Ramos (cell line): ENCODE data around the gene VEGFA.

Experiments used
- in situ Hi-C: fragments of 300-500 bp; cut with MboI; formaldehyde crosslinking; loops from one replicate; pipeline ENCODE4 v1.14.3; 2022; ENCODE audit warnings: low sequenced_read_pairs; ENCODE audit not compliant: unreplicated experiment

Gene VEGFA

DNA sequence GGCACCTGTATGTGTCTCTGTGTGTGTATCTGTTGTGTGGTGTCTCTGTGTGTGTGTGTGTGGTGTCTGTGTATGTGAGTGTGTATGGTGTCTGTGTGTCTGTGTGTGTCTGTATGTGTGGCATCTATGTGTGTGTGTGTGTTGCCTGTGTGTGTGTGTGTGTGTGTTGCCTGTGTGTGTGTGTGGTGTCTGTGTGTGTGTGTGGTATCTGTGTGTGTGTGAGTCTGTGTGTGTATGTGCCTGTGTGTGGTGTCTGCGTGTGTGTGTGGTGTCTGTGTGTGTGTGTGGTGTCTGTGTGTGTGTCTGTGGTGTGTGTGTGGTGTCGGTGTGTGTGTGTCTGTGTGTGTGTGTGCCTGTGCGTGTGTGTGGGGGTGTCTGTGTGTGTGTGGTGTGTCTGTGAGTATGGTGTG lies 31.7 kb upstream of the VEGFA start:
- in situ Hi-C loops: no loop called here

GRCh38 chr6:43738877-43739641 lies 31.0 kb upstream of the VEGFA start:
- in situ Hi-C loops: no loop called here

- in situ Hi-C loops: no loop called here
Measured at GRCh38 chr6:43739642-43740091, 30.3 kb upstream of the VEGFA start.

- in situ Hi-C loops: no loop called here
Measured at GRCh38 chr6:43740321-43740960, 29.6 kb upstream of the VEGFA start.

GRCh38 chr6:43740961-43741764 lies 28.8 kb upstream of the VEGFA start:
- in situ Hi-C loops: no loop called here

DNA sequence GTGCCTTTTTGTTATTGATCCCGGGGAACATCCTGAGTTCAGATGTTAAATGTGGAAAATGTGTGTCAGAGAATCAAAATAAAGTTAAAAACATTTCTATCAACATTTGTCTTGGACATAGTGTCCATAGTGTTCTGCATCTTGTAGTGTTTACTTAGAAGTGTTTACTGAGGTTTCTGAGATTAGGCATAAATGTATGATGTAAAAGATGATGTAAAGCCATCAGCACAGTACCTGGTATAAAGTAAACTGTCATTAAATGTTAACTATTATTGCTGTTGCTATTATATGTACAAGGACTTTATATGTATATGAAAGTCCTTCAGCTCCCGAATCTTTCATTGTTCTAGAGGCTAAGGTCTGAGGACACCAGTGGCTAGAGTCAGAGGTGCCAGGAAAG lies 28.2 kb upstream of the VEGFA start:
- in situ Hi-C loops: no loop called here

GRCh38 chr6:43742285-43742684 lies 27.7 kb upstream of the VEGFA start:
- in situ Hi-C loops: no loop called here

GRCh38 chr6:43742931-43743632 lies 26.9 kb upstream of the VEGFA start:
- in situ Hi-C loops: no loop called here

GRCh38 chr6:43743682-43744381 lies 26.2 kb upstream of the VEGFA start:
- in situ Hi-C loops: no loop called here

GRCh38 chr6:43744491-43744890 lies 25.5 kb upstream of the VEGFA start:
- in situ Hi-C loops: no loop called here

GRCh38 chr6:43744931-43745727 lies 24.9 kb upstream of the VEGFA start:
- in situ Hi-C loops: no loop called here

GRCh38 chr6:43746071-43746470 lies 23.9 kb upstream of the VEGFA start:
- in situ Hi-C loops: no loop called here

DNA sequence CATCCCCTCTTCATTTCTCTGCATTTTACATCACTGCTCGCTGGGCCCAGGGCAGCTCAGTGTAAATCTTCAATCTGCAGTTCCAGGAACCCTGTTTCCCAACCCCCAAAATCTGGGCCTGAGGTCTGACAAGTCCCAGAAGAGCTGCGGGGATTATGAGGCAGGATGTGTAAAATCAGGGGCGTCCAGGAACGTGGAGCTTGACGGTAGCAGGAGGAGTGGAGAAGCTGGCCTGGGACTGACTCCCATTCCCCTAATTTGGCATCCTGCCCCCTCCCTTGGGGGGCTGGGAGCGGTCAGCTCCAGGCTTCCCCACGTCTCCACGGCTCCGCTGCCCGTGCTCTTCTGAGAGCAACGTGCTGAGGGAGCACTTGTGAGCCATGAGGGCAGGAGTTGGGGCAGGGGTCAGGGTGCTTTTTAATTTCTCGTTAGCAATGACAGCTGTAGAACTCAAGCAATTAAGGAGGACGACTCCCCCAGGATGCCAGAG lies 23.4 kb upstream of the VEGFA start:
- in situ Hi-C loops: no loop called here

- in situ Hi-C loops: no loop called here
Measured at GRCh38 chr6:43747784-43748183, 22.2 kb upstream of the VEGFA start.

DNA sequence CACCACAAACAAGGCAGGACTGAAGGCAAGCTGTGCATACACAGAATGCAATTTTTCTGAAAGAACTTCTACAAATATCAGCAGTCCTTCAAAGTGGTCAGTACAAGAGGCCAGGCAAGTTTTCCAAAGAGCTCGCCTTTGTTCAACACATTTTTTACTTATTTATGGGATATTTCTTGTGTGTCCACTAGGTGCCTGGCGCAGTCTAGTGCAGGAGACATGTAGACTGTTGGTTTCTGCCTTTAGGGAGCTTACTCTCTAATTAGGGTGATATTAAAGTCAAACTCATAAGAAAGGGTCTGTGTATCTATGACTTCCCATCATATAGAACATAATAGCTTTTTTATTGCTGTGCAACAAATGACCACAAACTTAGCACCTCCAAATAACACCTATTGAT lies 21.2 kb upstream of the VEGFA start:
- in situ Hi-C loops: no loop called here

DNA sequence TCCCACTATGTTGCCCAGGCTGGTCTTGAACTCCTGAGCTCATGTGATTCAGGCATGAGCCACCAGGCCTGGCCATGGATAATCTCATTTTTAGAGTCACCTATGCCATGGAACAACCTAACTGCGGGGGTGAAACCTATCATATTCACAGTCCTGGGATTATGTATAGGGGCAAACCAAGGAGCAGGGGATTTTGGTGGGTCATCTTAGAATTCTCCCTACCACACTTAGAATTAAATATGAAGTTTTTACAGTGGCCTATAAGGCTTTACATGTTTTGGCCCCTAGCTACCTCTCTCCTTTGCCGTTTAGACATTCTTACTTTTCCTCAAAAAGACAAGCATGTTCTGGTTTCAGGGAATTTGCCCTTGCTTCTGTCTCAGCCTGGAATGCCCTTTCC lies 20.6 kb upstream of the VEGFA start:
- in situ Hi-C loops: no loop called here

- in situ Hi-C loops: no loop called here
Measured at GRCh38 chr6:43750622-43751021, 19.4 kb upstream of the VEGFA start.

DNA sequence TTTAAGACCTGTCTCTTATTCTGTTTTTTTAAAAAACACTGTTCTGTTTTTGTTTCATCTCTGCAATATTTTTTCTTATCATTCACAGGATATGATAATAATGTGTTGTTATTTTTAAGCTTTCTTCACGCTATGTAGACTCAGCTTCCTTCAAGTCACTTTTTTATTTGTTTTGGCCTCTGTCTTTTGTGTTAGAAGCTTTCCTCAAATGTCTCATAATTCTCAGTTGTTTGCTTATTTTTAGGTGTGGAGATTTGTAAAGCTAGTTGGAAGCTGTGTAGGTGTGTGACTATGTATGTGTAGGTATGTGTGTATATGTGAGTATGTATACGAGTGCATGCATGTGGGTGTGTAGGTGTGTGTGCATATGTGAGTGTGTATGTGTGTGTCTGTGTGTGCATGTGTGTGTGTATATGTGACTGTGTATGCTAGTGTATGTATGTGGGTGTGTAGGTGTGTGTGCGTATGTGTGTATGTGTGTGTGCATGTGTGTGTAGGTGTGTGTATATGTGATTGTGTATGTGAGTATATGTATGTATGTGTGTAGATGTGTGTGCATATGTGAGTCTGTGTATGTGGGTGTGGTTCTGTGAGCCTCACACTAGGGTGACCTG lies 16.3 kb upstream of the VEGFA start:
- in situ Hi-C loops: no loop called here
